HEK293 (cell line): Measurements from ENCODE around the gene VKORC1.

Source experiments
- CTCF ChIA-PET: fragments of 350-600 bp; formaldehyde crosslinking; extraction: SDS; loops from one replicate; lab custom pipeline; 2021; ENCODE audit warnings: antibody characterized with exemption; lab: Yijun Ruan, JAX
- POLR2A ChIA-PET: fragments of 300-600 bp; formaldehyde crosslinking; extraction: SDS; loops from one replicate; lab custom pipeline; 2020; ENCODE audit warnings: antibody characterized with exemption, inconsistent platforms; lab: Yijun Ruan, JAX
- H3K27ac ChIP-seq: fragments of 200-500 bp; sonication (Bioruptor generic); 2 replicates; pipeline ENCODE4 v1.5.1; 2014; ENCODE audit warnings: low read depth, low read length, control low read depth, inconsistent platforms; ENCODE audit errors: extremely low read depth
- H3K36me3 ChIP-seq, 2 experiments: fragments of 200-500 bp in 1 of 2; sonication (Bioruptor generic) in 1 of 2; 1 replicate in 1 of 2; 2 replicates in 1 of 2; pipeline ENCODE4 v1.5.1; 2014 to 2017; ENCODE audit warnings: inconsistent platforms in 2 of 2, low read length in 2 of 2; ENCODE audit not compliant: control insufficient read depth in 2 of 2, insufficient read depth in 1 of 2
- H3K4me1 ChIP-seq: fragments of 200-500 bp; sonication (Bioruptor generic); 2 replicates; pipeline ENCODE4 v1.5.1; 2014; ENCODE audit warnings: mild to moderate bottlenecking, low read length, inconsistent platforms; ENCODE audit not compliant: control insufficient read depth, insufficient read depth
- H3K4me3 ChIP-seq: 2 replicates; pipeline ENCODE4 v1.5.1; 2011; ENCODE audit warnings: low read depth, mild to moderate bottlenecking, control low read depth, low read length, moderate library complexity
- H3K9me3 ChIP-seq: fragments of 200-500 bp; sonication (Bioruptor generic); 2 replicates; pipeline ENCODE4 v1.5.1; 2014; ENCODE audit warnings: low read depth, low read length, inconsistent platforms; ENCODE audit not compliant: control insufficient read depth, insufficient read depth
- AEBP2 ChIP-seq: fragments of 450-650 bp; formaldehyde crosslinking; IDR thresholded peaks from 2 replicates; pipeline ENCODE4 v1.5.1; 2016; ENCODE audit warnings: missing biosample characterization, missing genetic modification characterization, borderline replicate concordance
- BCL11B ChIP-seq: fragments of 450-650 bp; formaldehyde crosslinking; IDR thresholded peaks from 2 replicates; pipeline ENCODE4 v1.5.1; 2016; ENCODE audit warnings: low read depth, missing biosample characterization, missing genetic modification characterization
- CTCF ChIP-seq: fragments of 450-650 bp; formaldehyde crosslinking; IDR thresholded peaks from 2 replicates; pipeline ENCODE4 v1.5.1; 2016; ENCODE audit warnings: missing biosample characterization, missing genetic modification characterization
- HOXA7 ChIP-seq: sonication (generic); formaldehyde crosslinking; IDR thresholded peaks from 2 replicates; pipeline ENCODE4 v1.8.1; 2022; ENCODE audit warnings: missing genetic modification reagents, borderline replicate concordance
- KLF1 ChIP-seq: fragments of 450-650 bp; formaldehyde crosslinking; IDR thresholded peaks from 2 replicates; pipeline ENCODE4 v1.5.1; 2016; ENCODE audit warnings: missing biosample characterization, missing genetic modification characterization
- KLF17 ChIP-seq: fragments of 450-650 bp; formaldehyde crosslinking; IDR thresholded peaks from 2 replicates; pipeline ENCODE4 v1.5.1; 2016; ENCODE audit warnings: missing biosample characterization, missing genetic modification characterization
- PRDM10 ChIP-seq: fragments of 450-650 bp; formaldehyde crosslinking; IDR thresholded peaks from 2 replicates; pipeline ENCODE4 v1.5.1; 2016; ENCODE audit warnings: missing biosample characterization, missing genetic modification characterization
- SP3 ChIP-seq: fragments of 450-650 bp; formaldehyde crosslinking; IDR thresholded peaks from 2 replicates; pipeline ENCODE4 v1.5.1; 2016; ENCODE audit warnings: missing biosample characterization, missing genetic modification characterization
- ZBTB48 ChIP-seq: fragments of 450-650 bp; formaldehyde crosslinking; IDR thresholded peaks from 2 replicates; pipeline ENCODE4 v1.5.1; 2016; ENCODE audit warnings: missing biosample characterization, missing genetic modification characterization
- ZNF114 ChIP-seq: fragments of 450-650 bp; formaldehyde crosslinking; IDR thresholded peaks from 2 replicates; pipeline ENCODE4 v1.5.0; 2017; ENCODE audit warnings: missing biosample characterization, missing genetic modification characterization
- ZNF169 ChIP-seq: fragments of 450-650 bp; formaldehyde crosslinking; IDR thresholded peaks from 2 replicates; pipeline ENCODE4 v1.5.1; 2016; ENCODE audit warnings: missing biosample characterization, missing genetic modification characterization
- ZNF404 ChIP-seq: fragments of 450-650 bp; formaldehyde crosslinking; IDR thresholded peaks from 2 replicates; pipeline ENCODE4 v1.5.1; 2017; ENCODE audit warnings: missing biosample characterization, missing genetic modification characterization
- ZNF426 ChIP-seq: fragments of 450-650 bp; formaldehyde crosslinking; IDR thresholded peaks from 2 replicates; pipeline ENCODE4 v1.5.1; 2017; ENCODE audit warnings: missing biosample characterization, missing genetic modification characterization, mild to moderate bottlenecking, inconsistent platforms, moderate library complexity
- ZNF530 ChIP-seq: fragments of 450-650 bp; formaldehyde crosslinking; IDR thresholded peaks from 2 replicates; pipeline ENCODE4 v1.5.1; 2016; ENCODE audit warnings: low read depth, missing biosample characterization, missing genetic modification characterization
- ZNF544 ChIP-seq: fragments of 450-650 bp; formaldehyde crosslinking; IDR thresholded peaks from 2 replicates; pipeline ENCODE4 v1.5.0; 2017; ENCODE audit warnings: missing biosample characterization, missing genetic modification characterization
- ZNF548 ChIP-seq: fragments of 450-650 bp; formaldehyde crosslinking; IDR thresholded peaks from 2 replicates; pipeline ENCODE4 v1.5.1; 2016; ENCODE audit warnings: missing biosample characterization, missing genetic modification characterization
- ZNF558 ChIP-seq: fragments of 450-650 bp; formaldehyde crosslinking; IDR thresholded peaks from 2 replicates; pipeline ENCODE4 v1.5.1; 2016; ENCODE audit warnings: missing biosample characterization, missing genetic modification characterization
- ZNF610 ChIP-seq: fragments of 450-650 bp; formaldehyde crosslinking; IDR thresholded peaks from 2 replicates; pipeline ENCODE4 v1.5.1; 2016; ENCODE audit warnings: missing biosample characterization, missing genetic modification characterization, borderline replicate concordance
- ZNF639 ChIP-seq: fragments of 450-650 bp; formaldehyde crosslinking; IDR thresholded peaks from 2 replicates; pipeline ENCODE4 v1.5.1; 2016; ENCODE audit warnings: missing biosample characterization, missing genetic modification characterization
- ZNF670 ChIP-seq: fragments of 450-650 bp; formaldehyde crosslinking; IDR thresholded peaks from 2 replicates; pipeline ENCODE4 v1.5.1; 2016; ENCODE audit warnings: missing biosample characterization, missing genetic modification characterization, low read depth
- ZNF776 ChIP-seq: fragments of 450-650 bp; formaldehyde crosslinking; IDR thresholded peaks from 2 replicates; pipeline ENCODE4 v1.5.0; 2017; ENCODE audit warnings: missing biosample characterization, missing genetic modification characterization, borderline replicate concordance
- ZNF777 ChIP-seq: fragments of 450-650 bp; formaldehyde crosslinking; IDR thresholded peaks from 2 replicates; pipeline ENCODE4 v1.5.1; 2017; ENCODE audit warnings: missing biosample characterization, missing genetic modification characterization, borderline replicate concordance
- ZNF830 ChIP-seq: fragments of 450-650 bp; IDR thresholded peaks from 2 replicates; pipeline ENCODE4 v1.5.0; 2018; ENCODE audit warnings: missing biosample characterization, missing genetic modification characterization, low read depth, mild to moderate bottlenecking, moderate library complexity
- ZSCAN16 ChIP-seq: fragments of 450-650 bp; formaldehyde crosslinking; IDR thresholded peaks from 2 replicates; pipeline ENCODE4 v1.5.1; 2016; ENCODE audit warnings: missing biosample characterization, missing genetic modification characterization
- ZSCAN23 ChIP-seq: fragments of 450-650 bp; formaldehyde crosslinking; IDR thresholded peaks from 2 replicates; pipeline ENCODE4 v1.5.1; 2016; ENCODE audit warnings: missing biosample characterization, missing genetic modification characterization

The VKORC1 gene

GRCh38 chr16:31135535-31136286 is 41.1 kb upstream of the VKORC1 start, which contains the start of gene PRSS8 (continued):
- TF ChIP-seq KLF17 (tag by site-specific recombination): peak; percentile 27; the same call in 1 of the 2 replicates
- TF ChIP-seq ZNF114 (tag by site-specific recombination): no peak
- 0 out of 2 replicates have a peak, but pooled peaks have one; percentile 22 for TF ChIP-seq ZNF639
- TF ChIP-seq ZNF426 (tag by site-specific recombination): no peak
- peak; percentile 46; the same call in 1 of the 2 replicates for TF ChIP-seq SP3 (tag by site-specific recombination)

- no peaks in the 10 kb centered on the region for H3K9me3 ChIP-seq
- H3K4me3 ChIP-seq: no peak overlapping the region
- POLR2A ChIA-PET: interaction anchor here (1.0 to 1.1 kb wide), 3 partner anchors 7 to 46 kb away, joined by 3 to 5 read pairs (median 3); partner anchors contain the start of gene KAT8
- peaks cover 11% of the 10 kb centered on the region; the same call in 1 of the 2 replicates for H3K4me1 ChIP-seq
- CTCF ChIA-PET: interaction anchor here (0.6 kb wide), 1 partner anchor 136 kb away, joined by 4 read pairs; no protein-coding TSS in a partner anchor
- H3K36me3 ChIP-seq: peaks cover 0 to 28% of the 10 kb centered on the region in 2 experiments; a peak in 1 of 3 replicates
- no peak overlapping the region for H3K27ac ChIP-seq
- TF ChIP-seq ZNF558 (tag by site-specific recombination) (no peak), HOXA7 (CRISPR knock-in tag) (no peak), ZNF169 (no peak), ZNF776 (tag by site-specific recombination) (no peak), ZNF830 (no peak), ZNF670 (tag by site-specific recombination) (no peak), ZSCAN16 (tag by site-specific recombination) (no peak), BCL11B (tag by site-specific recombination) (no peak), PRDM10 (tag by site-specific recombination) (peak; percentile 99), ZNF544 (tag by site-specific recombination) (no peak), ZNF610 (no peak), ZNF530 (tag by site-specific recombination) (no peak), ZBTB48 (tag by site-specific recombination) (peak; percentile 48; the same call in 1 of the 2 replicates), KLF1 (tag by site-specific recombination) (no peak), ZNF777 (tag by site-specific recombination) (no peak), ZSCAN23 (tag by site-specific recombination) (no peak), ZNF114 (tag by site-specific recombination) (no peak), CTCF (tag by site-specific recombination) (no peak), ZNF548 (tag by site-specific recombination) (no peak), ZNF404 (no peak), AEBP2 (tag by site-specific recombination) (no peak)
Observed at GRCh38 chr16:31134625-31135534, 40.3 kb upstream of the VKORC1 start.
